Measurements from ENCODE around the gene R3HDM1.
"Not testable (repeated sequence)": the region's sequence is repeated elsewhere in the genome, so short reads cannot be mapped to it uniquely, and the experiment has no call there.

R3HDM1 gene

GRCh38 chr2:135647836-135648579, 116.7 kb downstream of the R3HDM1 start:
- no peak for DNase-seq

GRCh38 chr2:135650721-135651120, 119.4 kb downstream of the R3HDM1 start:
- peak; percentile 35 for DNase-seq

GRCh38 chr2:135651717-135652116, 120.4 kb downstream of the R3HDM1 start:
- no peak for DNase-seq

GRCh38 chr2:135654239-135654638, 123.0 kb downstream of the R3HDM1 start:
- DNase-seq = not testable (repeated sequence)

GRCh38 chr2:135657806-135658582, 126.7 kb downstream of the R3HDM1 start:
- no peak for DNase-seq

GRCh38 chr2:135662088-135662487, 130.8 kb downstream of the R3HDM1 start:
- no peak for DNase-seq

GRCh38 chr2:135663148-135663700, 131.9 kb downstream of the R3HDM1 start:
- DNase-seq = no peak

GRCh38 chr2:135664623-135665068, 133.4 kb downstream of the R3HDM1 start:
- DNase-seq = no peak

- DNase-seq = no peak
Observed at GRCh38 chr2:135667045-135667444, 135.8 kb downstream of the R3HDM1 start.

- no peak for DNase-seq
Observed at GRCh38 chr2:135674453-135674852, 143.2 kb downstream of the R3HDM1 start.

GRCh38 chr2:135676031-135676430, 144.7 kb downstream of the R3HDM1 start:
- DNase-seq = no peak

- no peak for DNase-seq
Observed at GRCh38 chr2:135679125-135679524, 147.8 kb downstream of the R3HDM1 start.

GRCh38 chr2:135685361-135685760, 154.1 kb downstream of the R3HDM1 start:
- DNase-seq = peak; percentile 80

GRCh38 chr2:135688978-135689377, 157.7 kb downstream of the R3HDM1 start:
- no peak for DNase-seq

GRCh38 chr2:135689679-135690078, 158.4 kb downstream of the R3HDM1 start:
- DNase-seq = no peak

- no peak for DNase-seq
Observed at GRCh38 chr2:135694711-135695110, 163.4 kb downstream of the R3HDM1 start.

- no peak for DNase-seq
Observed at GRCh38 chr2:135698838-135699237, 167.6 kb downstream of the R3HDM1 start.

GRCh38 chr2:135701442-135701841, 170.2 kb downstream of the R3HDM1 start:
- DNase-seq = peak; percentile 62

- no peak for DNase-seq
Observed at GRCh38 chr2:135703300-135703699, 172.0 kb downstream of the R3HDM1 start.

GRCh38 chr2:135704075-135704474, 172.8 kb downstream of the R3HDM1 start:
- DNase-seq = not testable (repeated sequence)

- DNase-seq = no peak
Observed at GRCh38 chr2:135708159-135708558, 176.9 kb downstream of the R3HDM1 start.

- peak; percentile 6 for DNase-seq
Observed at GRCh38 chr2:135709992-135710391, 178.7 kb downstream of the R3HDM1 start.

GRCh38 chr2:135715086-135715485, 183.8 kb downstream of the R3HDM1 start:
- DNase-seq = not testable (repeated sequence)

All from HCEC 1CT (cell line).